AG04450 (cell line): Measurements from ENCODE around the gene EDN3. TPM values are rescaled to one million over a fixed set of nuclear protein-coding genes. Genes with fewer than 3 reads are reported as not detected.

Experiments used
- CTCF ChIA-PET: fragments of 300-600, 350-600 bp; formaldehyde crosslinking; extraction: SDS; loops from one replicate; lab custom pipeline; 2022; ENCODE audit warnings: antibody characterized with exemption, inconsistent platforms; lab: Charles Lee
- POLR2A ChIA-PET: fragments of 350-600 bp; formaldehyde crosslinking; extraction: SDS; loops from one replicate; lab custom pipeline; 2021; ENCODE audit warnings: antibody characterized with exemption, inconsistent platforms; lab: Yijun Ruan, JAX
- DNase-seq: peaks from one replicate; pipeline ENCODE4 v3.0.0-alpha.2; 2011; ENCODE audit warnings: low read depth, low spot score
- H3K27ac ChIP-seq: one replicate; pipeline ENCODE4 v1.5.1; 2012; ENCODE audit warnings: low read depth, low read length, control low read depth
- H3K27me3 ChIP-seq: one replicate; pipeline ENCODE4 v1.6.0; 2012; ENCODE audit warnings: low read length; ENCODE audit not compliant: control insufficient read depth, insufficient read depth
- H3K4me3 ChIP-seq: 2 replicates; pipeline ENCODE4 v1.5.1; 2011; ENCODE audit warnings: mild to moderate bottlenecking, low read depth, low read length, control low read depth
- H3K9me3 ChIP-seq: 2 replicates; pipeline ENCODE4 v1.5.1; 2012; ENCODE audit warnings: low read length; ENCODE audit not compliant: control insufficient read depth, insufficient read depth
- CTCF ChIP-seq: IDR thresholded peaks from 2 replicates; pipeline ENCODE4 v1.5.1; 2011; ENCODE audit warnings: low read depth, low read length, control low read depth, inconsistent platforms
- polyA plus RNA-seq: library from polyadenylated mRNA; depleted of rRNA; stranded (reverse); fragments of >200 nt; gene quantifications from 2 replicates; pipeline ENCODE4 v1.2.3, GENCODE V29; 2011

EDN3 gene
- polyA plus RNA-seq, 1 experiment, result not detected

GRCh38 chr20:59322585-59323454 lies 22.4 kb downstream of the EDN3 start:
- TF ChIP-seq CTCF, result no peak
- CTCF ChIA-PET, result no interaction called here
- DNase-seq, result no peak
- Histone ChIP-seq H3K9me3 (no peaks in the 10 kb centered on the region; the same call in 1 of the 2 replicates), H3K27me3 (no peaks in the 10 kb centered on the region), H3K4me3 (no peak overlapping the region), H3K27ac (no peak overlapping the region)
- POLR2A ChIA-PET, result no interaction called here

GRCh38 chr20:59323731-59324130 lies 23.3 kb downstream of the EDN3 start:
- no peaks in the 10 kb centered on the region for H3K9me3 ChIP-seq
- H3K4me3 ChIP-seq, result no peak overlapping the region
- TF ChIP-seq CTCF, result no peak
- ChIA-PET CTCF (no interaction called here), POLR2A (no interaction called here)
- H3K27me3 ChIP-seq, result no peaks in the 10 kb centered on the region
- no peak for DNase-seq
- no peak overlapping the region for H3K27ac ChIP-seq

- Histone ChIP-seq H3K9me3 (no peaks in the 10 kb centered on the region), H3K27me3 (no peaks in the 10 kb centered on the region), H3K27ac (no peak overlapping the region), H3K4me3 (no peak overlapping the region)
- no peak for DNase-seq
- ChIA-PET POLR2A (no interaction called here), CTCF (no interaction called here)
- no peak for TF ChIP-seq CTCF
These were observed 24.2 kb downstream of the EDN3 start for GRCh38 chr20:59324521-59325141.

- no peak for DNase-seq
- no peaks in the 10 kb centered on the region for H3K27me3 ChIP-seq
- no peak for TF ChIP-seq CTCF
- H3K4me3 ChIP-seq, result no peak overlapping the region
- POLR2A ChIA-PET, result no interaction called here
- no peak overlapping the region for H3K27ac ChIP-seq
- CTCF ChIA-PET, result no interaction called here
- no peaks in the 10 kb centered on the region for H3K9me3 ChIP-seq
These were observed 24.7 kb downstream of the EDN3 start for GRCh38 chr20:59325142-59325523.

- Histone ChIP-seq H3K27ac (no peak overlapping the region), H3K27me3 (no peaks in the 10 kb centered on the region), H3K4me3 (no peak overlapping the region), H3K9me3 (no peaks in the 10 kb centered on the region)
- no peak for DNase-seq
- ChIA-PET CTCF (no interaction called here), POLR2A (no interaction called here)
- TF ChIP-seq CTCF, result no peak
These were observed 25.8 kb downstream of the EDN3 start for GRCh38 chr20:59326188-59326587.
